Activated CD8-positive, alpha-beta memory T cell treated with anti-CD3 and anti-CD28 coated beads for 4 hours (primary cell): ENCODE results near the gene POLD4.

Experiments
- DNase-seq, 2 donors: peaks; one replicate each; pipeline ENCODE4 v3.0.0-alpha.2; 2020; ENCODE audit warnings: low read depth in 2 of 2

The POLD4 gene

DNA sequence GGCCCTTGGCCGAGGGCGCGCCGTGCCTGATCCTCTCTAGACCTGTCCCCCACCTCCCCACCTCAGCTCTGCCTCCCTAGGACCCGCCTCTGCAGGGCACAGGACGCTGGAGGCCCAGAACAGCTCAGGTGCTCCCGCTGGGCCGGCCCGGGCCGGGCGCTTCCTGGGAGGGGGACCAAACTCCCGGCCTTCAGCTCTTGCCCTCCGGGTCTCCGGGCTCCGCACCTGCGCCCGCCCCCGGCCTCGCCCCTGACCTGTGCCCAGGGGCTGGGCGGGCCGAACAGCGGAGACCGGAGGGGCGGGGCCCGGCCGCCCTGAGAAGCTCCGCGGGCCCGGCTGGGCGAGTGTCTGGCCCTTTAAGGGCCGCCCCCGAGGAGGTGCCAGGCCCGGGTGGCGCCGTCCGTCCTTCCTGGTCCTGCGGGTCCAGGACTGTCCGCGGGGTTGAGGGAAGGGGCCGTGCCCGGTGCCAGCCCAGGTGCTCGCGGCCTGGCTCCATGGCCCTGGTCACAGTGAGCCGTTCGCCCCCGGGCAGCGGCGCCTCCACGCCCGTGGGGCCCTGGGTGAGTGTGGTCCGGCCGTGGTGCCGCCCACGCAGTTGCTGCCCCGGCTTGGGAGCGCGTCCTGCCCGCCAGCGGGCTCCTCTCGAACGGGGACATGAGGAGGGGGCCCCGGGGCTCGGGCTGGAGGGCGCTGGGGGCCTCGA, 50.1 kb downstream of the POLD4 start, which contains the start of gene SSH3:
TSS of gene SSH3 (plus strand) at position 399 of the 703 bp plus-strand sequence. CDS start at position 495, 96 bp downstream.
- DNase-seq, result no peak

DNA sequence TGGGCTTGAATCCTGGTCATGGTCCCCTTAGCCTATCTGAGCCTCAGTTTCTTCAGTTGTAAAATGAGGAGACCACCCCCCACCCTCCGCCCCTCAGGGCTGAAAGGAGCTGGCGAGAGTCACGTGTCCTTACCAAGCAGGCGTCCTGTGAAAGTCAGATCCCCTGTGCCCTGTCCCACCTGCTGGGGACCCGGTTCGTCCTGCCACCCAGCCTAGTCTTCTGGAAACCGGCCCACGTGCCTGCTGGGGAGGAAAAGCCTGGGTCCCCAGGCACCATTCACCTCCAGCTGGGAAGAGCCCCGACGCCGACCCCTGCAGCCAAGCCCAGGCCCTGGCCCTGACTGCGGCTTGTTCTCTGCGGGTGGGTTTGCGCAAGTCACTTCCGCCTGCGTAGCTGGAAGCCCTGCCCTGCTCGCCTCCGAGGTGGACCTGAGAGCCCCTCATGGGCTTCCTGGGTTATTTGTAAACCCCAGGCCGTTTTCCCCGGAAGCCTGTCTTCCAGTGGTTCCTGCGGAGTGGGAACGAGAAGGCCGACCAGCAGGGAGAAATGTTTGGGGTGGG, 50.7 kb downstream of the POLD4 start:
- no peak for DNase-seq

DNA sequence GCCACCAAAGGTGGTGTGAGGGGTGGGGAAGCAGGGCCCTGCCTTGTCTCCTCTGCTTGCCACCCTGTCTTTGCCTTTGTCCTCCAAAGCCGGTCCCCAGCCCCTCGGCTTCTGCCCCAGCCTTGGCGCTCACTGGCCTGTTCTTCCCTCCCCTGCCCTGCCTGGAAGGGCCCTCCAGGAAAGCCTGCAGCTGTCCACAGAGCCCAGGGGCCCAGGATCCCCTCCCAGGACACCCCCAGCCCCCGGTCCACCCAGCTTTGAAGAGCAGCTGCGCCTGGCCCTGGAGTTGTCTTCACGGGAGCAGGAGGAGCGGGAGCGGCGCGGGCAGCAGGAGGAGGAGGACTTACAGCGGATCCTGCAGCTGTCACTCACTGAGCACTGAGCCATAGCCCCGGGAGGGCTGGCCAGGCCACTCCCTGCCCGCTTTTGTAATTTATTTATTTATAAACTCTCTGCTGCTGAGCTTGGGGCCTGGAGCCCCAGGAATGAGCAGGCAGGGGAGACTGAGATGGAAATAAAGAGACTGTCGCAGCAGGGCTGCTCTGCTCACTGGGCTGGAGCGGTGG, 51.3 kb downstream of the POLD4 start:
- no peak for DNase-seq

DNA sequence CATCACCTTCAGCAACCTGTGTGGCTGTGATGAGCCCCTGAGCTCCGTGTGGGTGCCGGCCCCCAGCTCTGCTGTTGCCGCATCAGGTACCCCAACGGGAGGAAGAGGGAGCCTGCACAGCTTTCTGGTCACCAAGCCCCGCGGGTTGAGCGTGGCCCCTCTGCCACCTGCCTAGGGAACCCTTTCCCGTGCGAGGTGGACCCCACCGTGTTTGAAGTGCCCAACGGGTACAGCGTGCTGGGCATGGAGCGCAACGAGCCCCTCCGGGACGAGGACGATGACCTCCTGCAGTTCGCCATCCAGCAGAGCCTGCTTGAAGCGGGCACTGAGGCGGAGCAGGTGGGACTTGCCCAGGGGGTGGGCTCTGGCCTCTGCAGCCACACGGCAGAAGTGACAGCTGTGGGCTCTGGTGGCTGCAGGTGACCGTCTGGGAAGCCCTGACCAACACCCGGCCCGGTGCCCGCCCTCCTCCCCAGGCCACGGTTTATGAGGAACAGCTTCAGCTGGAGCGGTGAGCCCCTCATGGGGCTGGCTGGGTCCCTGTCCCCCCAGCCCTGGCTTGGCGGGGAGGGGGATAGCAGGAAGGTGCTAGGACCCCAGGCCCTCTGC, 51.9 kb downstream of the POLD4 start:
- DNase-seq, result no peak
